HG03280 (cell line): ENCODE measurements around the gene HEMGN.

Experiments used
- ATAC-seq: cut with Tn5 transposase; IDR thresholded peaks from one replicate; pipeline ENCODE4 v1.9.1; 2021; ENCODE audit warnings: mild to moderate bottlenecking, moderate library complexity; ENCODE audit not compliant: unreplicated experiment

HEMGN gene

DNA sequence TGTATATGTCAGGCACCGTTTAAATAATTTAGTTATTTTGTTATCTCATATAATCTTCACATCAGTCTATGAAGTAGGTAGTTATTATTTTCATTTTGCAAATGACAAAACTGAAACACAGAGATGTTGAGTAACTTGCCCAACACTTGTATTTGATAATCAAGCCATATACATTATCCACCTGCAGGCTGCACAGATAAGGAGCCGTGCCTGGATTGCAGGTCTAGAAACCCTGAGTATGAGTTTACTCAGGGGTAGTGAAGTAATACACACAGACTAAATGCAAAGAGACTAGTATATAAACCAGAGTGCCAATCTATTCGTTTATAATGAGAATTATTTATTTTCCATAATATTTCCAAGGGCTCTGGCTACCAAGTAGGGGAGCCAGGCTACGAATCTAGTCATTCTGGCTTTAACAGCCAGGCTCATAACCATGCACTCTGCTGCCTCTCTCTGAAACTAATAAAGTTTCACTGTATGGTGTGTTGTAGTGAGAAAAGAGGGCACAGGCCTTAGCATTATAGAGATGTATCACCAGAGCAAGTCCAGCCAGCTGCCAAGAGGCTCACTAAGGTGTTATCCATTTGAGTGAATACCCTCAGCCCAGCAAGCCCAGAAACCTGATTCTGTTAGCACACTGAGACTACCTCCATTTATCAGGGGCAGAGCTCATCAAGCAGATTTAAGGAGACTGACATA is 4.5 kb downstream of the HEMGN start:
- ATAC-seq: no peak

DNA sequence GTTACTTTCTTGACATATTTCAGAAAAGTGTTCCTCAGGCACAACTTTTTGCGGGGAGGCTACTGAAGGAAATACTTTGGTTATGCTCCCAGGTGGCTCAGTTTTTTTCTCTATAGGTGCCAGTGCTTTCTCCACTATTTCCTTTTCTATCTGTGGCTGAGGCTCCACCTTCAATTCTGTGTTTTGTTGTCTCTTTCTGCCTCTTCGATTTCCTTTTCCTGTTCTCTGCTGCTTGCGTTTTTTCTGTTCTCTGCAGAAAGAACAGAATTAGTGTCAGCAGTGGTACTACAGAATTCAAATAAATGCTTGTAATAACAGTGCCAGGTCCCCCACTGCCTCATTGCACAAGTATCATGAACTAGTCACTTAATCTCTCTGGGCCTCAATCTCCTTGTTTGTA is 7.0 kb downstream of the HEMGN start:
- ATAC-seq: no peak

DNA sequence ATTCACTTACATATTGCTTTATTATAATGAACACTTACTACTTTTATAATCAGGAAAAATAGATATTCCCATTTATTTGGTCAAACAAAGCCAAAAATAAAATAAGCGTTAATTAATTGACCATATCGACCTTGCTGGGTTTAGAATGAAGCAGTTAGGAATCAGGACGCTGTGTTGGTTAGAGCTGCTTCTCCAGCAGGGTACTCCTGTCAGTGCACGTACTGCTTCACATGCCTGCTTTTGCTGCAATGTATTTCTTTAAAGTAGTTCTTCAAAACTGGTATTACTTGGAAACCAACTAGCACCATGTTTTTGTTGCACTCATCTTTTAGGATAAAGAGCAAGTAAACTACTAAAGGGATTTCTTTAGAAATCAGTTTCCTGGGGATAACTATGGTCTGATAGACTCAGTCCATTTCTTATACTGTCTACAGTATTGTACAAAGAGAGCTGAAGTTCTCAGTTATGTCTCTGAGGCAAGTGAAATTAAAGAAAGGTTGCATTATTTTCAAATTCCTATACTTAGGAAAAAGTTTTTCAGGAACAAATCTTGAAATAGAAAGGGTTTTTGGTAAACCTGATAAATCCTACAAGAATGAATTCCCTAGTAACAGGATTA is 8.9 kb downstream of the HEMGN start:
- no peak for ATAC-seq

DNA sequence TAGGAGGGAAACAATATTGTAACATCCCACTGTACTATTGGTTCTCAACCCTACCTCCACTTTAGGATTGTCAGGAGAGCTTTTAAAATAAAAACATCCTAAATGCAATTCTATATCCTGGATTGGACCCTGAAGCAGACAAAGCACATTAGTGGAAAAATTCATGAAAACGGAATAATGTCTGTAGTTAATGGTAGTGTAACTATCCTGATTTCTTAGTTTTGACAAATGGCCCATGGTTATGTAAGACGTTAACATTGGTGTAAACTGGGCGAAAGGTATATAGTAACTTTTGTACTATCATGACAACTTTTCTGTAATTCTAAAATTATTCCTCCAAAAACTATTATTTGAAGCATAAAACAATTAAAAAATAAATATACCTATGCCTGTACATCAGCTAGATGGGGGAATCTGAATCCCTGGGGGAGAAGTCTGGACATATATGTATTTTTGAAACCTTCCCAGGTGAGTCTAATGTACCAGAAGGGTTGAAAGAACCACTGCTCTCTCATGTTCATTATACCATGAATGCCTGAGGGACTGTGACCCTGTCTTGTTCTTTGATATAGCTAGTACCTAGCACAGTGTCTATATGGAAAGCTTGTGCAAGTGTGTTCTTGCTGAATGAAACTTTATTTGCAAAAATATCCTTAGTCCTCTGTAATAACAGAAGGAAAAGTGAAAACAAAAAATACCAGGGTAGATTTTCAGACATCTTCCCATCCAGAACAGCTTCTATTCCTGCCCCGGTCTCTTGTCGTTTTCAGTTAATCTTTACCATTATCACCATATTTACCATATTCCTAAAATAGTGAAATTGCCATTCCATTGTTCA is 12.3 kb downstream of the HEMGN start:
- ATAC-seq: no peak

DNA sequence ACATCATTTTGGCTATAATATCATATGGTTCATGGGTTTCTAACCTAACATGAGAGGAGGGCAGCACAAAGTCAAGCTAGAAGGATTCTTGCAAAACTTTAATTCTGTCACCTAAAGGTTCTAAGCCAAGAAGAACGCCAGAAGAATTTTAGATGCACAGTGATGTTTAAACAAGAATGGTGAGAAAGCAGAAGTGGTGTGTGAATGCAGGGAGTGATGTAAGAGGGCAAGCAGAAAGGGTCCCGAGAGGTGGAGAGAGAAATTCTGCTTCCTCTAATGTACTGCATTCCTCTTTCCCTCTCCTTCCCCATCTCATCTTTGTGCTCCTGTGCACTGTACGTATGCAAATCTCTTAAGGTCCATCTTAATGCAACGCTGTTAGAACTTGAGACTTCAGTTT is 13.6 kb downstream of the HEMGN start:
- no peak for ATAC-seq

DNA sequence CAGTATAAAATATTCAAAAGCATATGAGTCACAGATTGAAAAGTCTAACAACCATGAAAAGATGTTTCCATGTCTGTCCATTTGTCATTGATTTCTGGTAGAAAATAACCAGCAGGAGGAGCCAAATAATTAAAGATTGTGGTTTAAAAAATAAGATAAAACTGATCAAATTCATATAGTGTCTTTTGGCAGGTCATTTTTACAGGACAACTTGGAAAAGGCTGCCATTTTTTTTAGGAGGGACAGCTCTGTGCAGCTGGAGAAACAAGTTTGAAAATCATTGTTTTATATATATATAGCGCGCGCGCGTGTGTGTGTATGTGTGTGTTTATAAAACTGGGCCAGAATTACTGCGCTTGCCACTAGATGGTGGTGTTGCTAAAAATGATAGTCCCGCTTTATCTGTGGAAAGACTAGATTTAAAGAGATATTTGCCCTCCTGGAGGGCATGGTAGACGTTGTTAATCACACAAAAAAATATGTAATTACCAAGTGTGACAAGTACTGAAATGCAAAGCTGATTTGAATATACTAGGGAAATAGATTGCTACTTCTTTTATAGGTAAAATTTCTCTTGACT is 14.4 kb downstream of the HEMGN start:
- ATAC-seq: no peak

DNA sequence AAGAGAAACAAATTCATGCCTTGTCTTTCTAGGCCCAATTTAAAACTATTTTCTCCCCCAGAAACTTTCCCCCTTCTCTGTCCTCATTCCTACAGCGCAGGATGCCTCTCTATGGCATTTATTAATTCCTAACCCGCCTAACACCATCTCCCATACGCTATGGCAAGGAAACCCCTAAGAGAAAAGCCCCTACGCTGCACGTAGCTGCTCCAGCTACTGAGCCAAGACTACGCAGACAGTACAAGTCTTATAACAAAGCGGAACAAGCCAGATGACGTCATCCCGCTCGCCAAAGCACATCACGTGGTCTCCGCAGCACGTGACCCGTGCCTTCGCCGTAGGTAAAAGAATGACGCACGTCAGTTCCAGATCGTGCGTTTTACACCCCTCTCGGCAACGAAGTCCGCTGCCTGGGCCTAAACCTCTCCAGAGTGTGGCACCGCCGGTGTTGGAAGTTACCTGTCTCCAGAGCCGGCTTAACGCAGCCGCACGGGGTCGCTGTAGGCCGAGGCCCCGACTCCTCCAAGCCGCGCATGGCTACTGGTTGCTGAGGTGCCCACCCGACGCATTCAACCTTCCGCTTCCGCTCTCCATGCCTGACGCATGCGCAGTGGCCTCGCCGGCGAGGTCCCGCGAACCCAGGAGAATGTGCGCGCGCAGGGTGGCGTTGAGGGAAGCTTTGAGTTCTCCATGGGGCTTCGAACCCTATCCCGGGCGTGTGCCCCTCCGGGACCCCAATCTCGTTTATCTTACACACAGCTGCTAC is 15.8 kb downstream of the HEMGN start, which contains the start of gene TRMO:
Gene TRMO, minus strand, starts transcription at position 542 of the 766 bp plus-strand sequence. Its CDS starts 7 bp downstream, at position 535.
- peak; percentile 82 for ATAC-seq

DNA sequence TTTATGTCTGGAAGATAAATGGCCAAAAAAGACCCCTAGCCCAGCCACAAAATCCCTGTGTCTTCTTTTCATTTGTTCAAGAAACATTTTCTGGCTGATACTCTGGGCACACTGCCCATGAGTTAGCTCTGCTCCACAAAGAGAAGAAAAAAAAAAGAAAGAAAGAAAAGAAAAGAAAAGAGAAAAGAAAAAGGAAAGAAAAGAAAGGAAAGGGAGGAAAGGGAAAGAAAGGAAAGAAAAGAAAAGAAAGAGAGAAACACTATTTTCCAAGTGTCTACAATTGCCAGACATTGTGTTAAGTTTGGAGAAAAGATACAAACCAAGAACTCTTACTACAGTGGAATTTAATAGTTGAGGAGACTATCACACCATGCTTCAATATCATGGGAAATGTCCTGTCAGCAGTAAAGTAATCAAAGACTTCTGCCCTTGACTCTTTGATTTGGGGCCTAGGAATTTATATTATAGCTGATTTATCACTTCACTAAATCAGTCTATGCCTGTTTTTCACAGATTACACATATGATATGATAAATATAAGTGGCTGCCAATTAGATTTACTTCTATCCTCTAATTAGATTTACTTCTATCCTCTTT is 18.7 kb downstream of the HEMGN start:
- no peak for ATAC-seq

DNA sequence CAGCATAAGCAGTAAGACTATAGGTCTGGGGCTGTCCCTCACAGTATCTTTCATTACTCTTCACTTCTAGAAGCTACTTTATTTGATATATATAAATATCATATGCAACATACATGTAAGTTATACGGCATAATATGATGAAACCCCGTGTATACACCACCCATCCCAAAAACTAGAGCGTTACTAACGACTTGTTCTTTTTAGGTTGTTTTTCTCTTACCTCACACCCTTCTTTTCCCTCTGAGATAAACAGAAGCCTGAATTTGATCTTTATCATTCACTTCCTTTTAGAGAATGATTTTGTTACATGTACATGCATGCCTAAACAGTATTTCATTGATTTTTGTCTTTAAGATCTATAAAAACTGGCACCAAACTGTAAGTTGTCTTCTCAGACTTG is 19.4 kb downstream of the HEMGN start:
- ATAC-seq: no peak

DNA sequence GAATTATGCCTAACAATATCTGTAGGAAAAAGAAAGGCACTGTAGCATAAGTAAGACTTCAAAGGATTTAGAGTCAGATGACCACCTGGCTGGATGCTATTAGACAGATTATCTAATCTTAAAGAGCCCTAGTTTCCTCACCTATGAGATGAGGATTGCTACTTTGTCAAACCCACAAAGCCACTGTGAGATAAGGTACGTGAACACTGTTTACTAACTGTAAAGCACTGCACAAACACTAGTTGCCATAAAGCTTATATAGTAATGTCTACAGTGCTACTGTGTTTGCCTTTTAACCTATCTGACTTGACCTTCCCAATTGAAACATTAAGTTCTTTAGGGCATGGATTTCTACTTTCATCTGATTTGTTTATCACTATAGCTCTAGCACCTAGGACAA is 26.0 kb downstream of the HEMGN start:
- no peak for ATAC-seq

DNA sequence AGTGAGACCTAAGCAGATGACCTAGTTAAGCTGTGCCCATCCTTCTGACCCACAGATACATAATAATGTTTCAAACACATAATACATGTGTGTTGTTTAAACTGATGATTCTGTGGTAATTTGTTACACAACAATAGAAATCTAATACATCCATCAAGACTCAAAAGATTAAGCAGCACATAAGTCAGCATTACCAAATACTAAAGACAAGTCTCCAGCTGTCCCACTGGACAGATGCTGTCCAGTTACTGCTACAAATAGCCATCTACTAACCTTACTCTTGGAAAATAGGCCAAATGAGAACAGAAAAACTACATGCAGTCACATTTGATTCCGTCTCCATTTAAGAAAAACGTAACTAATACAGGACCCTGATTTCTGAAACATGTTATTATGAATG is 26.4 kb downstream of the HEMGN start:
- no peak for ATAC-seq

DNA sequence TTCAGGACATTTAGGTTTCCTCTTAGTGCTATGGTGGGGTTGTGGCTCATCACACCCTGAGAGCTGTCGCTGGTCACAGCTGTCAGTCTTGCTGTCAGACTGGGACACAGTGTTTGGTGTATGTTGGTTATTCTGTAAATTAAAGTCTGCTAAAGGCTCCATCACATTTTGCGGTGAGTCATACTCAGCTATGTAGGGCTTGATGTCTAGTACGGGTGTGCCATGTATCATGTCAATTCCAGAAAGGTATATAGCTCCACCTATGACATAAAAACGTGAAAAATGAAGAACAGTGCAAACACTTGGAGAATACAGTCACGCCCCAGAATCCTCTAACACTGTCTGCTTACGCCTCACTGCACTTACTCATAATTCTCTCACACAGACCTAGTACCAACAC is 27.6 kb downstream of the HEMGN start:
- no peak for ATAC-seq

DNA sequence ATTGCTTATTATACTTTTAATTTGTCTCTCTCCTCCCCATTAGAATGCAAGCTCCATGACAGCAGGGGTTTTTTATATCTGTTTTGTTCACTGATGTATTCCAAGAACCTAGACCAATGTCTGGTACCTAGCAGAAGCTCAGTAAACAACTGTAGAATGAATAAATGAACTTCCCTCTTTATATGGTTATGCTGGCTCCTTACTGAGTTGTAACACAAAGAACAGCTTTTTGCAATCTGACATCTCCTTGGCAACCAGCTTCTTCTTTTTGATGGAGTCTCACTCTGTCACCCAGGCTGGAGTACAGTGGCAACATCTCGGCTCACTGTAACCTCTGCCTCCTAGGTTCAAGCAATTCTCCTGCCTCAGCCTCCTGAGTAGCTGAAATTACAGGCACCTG is 29.3 kb downstream of the HEMGN start:
- no peak for ATAC-seq

DNA sequence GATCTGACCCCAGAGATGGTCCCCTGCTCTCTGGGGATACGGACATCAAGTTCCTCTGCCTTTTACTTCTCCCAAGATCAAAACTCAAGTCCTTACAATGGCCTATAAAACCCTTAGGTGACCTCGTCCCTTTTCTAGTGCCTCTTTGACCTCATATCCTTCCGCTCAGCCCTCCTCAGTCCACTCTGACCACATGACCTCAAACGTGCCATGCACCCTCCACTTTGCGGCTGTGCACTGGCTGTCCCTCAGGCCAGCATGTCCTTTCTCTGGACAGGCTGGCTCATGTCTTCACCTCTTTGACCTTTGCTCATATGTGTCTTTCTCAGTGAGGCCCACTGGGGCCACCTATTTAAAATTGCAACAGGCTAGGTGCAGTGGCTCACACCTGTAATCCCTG is 30.3 kb downstream of the HEMGN start:
- no peak for ATAC-seq

DNA sequence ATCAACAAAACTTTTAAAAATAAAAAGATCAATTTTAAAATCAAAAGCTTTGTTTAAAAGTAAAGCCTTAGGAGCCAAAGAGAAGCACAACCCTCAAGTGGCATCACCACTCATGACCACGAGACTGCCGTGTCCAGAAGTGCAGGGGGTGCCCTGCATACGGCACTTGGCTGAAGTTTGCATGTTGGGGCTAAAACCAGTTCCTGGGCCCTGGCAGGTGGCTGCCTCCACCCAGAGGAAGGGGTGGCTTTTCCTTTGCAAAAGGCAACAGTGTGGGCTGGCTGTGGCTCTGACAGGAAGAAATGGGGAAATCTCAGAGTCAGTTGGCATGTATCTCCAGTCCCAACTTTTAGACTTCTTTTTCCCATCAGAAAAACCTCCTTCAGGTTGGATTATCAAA is 30.9 kb downstream of the HEMGN start:
- no peak for ATAC-seq

DNA sequence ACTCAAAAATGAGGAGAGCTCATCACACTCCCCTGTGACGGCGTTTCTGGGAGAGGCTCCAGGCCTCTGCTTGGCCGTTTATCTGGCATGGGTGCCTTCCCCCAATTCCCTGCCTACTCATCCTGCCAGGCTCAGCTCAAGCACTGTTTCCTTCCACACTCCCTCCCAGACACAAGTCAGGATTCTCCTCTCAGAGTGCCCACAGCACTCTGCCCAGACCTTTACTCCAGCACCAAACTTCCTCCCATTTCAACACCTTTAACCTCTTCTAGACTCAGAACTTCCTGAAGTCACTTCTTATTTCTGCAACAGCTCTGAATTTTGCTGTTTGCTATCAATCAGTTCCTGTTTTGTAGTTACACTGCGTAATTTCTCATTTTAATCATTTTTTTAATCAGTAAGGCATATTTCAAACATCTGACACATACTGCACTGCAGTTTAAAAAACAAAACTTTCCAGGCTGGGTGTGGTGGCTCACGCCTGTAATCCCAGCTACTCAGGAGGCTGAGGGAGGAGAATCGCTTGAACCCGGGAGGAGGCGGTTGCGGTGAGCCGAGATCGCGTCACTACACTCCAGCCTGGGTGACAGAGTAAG is 31.6 kb downstream of the HEMGN start:
- ATAC-seq: no peak

DNA sequence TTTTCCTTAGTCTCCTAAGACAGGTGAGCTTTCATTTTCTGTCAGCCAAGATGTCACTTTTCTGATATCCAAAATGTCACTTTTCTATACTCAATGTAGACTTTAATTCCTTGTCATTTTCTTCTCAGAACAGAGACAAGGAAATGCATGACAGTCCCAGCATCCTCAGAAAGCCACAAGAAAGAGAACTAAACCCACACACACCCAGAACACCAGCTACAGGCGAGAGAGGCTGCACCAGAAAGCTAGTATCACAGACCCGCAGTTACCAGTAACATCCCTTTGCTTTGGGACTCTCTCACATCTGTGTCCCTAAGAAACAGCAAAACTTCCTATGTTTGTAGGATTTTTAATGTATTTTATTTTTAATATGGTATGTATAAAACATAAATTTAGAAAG is 32.7 kb downstream of the HEMGN start:
- no peak for ATAC-seq

DNA sequence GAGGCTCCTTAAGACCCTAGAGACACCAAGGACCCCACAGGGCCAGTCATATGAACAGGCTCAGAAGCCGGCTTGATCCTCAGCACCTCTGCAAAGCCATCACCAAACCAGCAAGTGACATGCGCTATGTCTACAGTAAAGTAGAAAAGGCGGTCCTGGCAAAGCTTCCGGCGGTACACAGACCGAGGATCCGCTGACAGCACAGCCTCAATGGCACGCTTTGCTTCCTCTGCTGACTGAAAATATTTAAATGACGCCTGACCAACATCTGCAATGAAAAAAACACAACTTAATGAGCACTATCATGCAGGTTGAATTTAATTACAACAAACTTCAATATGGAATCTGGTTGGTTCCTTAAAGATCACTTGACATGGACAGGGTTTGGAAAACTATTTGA is 33.2 kb downstream of the HEMGN start:
- ATAC-seq: no peak

DNA sequence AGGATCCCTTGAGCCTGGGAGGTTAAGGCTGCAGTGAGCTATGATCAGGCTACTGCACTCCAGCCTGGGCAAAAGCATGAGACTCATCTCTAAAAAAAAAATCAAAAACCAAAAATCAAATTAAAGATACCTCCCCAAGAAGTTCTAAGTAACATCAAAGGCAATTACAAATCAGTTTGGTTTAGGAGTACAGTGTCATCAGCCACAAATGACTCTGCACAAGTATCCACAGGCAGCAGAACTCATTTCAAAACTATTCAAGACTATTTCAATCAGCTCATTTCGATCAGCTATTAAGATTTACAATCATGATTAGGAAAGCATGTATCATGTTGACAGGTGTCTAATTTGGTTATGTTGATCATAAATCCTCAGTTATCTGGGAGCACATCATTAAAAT is 34.8 kb downstream of the HEMGN start:
- no peak for ATAC-seq
